ENCODE results near the gene TMEM229B.

The TMEM229B gene

DNA sequence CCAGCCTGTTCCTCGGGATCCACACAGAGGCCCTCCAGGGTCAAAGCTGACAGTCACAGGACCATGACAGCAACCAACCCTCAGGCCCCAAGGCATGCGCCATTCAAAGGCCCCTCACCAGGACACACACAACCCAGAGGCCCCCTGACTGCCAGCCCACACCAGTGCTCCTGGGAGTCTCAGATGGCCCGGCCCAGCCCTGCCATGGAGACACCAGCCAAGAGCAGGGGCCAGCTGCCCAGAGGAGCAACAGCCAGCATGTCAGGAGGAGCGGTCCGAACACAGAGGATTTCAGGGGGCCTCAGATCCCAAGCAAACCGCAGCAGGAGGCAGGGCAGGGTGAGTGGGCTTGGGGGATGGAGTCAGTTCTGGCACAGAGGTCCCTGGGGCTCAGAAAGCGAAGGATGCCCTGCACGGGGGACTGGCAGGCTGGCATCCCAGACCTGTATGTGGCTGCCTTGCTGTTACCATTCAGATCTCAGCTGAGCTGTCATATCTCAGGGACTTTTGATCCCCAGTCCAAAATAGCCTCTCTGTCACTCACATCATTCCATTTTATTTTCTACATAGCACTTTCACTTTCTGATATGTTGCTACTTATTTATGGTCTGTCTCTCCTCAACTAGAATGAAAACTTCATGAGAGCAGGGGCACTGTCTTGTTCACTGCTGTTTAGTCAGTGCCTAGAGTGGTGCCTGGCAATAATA lies 4.8 kb downstream of the TMEM229B start:
- Mint-ChIP-seq H3K4me3 (no peak overlapping the region), H3K27ac (no peak overlapping the region), H3K9me3 (no peaks in the 10 kb centered on the region), H3K36me3 (peaks cover 7% of the 10 kb centered on the region), H3K4me1 (peaks cover 38% of the 10 kb centered on the region), H3K27me3 (no peaks in the 10 kb centered on the region)
- ATAC-seq = no peak

DNA sequence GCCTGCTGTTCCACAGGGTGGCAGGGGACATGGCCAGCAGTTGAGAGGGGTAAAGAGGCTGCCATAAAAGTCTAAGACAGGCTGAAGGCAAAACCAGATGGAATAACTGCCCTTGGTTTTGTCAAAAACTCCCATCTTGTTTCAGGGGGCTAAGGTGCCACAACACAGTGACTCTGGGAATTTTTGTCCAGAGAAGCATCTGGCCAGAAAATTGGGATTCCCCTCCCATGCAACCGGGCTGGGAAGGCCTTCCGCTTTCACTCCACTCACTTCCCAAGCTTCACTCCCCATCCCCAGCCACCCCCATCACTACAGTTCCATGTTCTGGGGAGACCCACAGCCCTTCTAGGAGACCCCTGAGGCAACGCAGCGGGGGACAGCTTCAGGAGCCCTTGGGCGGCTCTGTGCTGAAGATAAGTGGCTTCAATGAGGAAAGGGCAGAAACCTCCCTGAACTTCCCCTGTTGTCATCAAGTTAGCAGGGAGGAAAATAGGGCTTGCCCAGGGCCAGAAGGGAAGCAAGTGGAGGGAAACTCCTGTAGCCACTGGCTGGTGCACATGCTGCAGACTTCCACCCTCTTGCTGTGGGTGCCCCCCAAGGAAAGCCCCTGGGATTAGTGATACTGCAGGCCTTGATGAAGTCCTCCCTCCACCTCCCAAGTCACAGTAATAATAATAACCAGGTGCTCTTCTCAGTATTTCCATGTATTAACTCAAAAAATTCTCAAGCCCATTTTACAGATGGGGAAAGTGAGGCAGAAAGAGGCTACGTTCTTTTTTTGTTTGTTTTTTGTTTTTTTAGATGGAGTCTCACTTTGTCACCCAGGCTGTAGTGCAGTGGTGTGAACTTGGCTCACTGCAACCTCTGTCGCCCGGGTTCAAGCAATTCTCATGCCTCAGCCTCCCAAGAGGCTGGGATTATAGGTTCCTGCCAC lies 6.0 kb downstream of the TMEM229B start:
- H3K9me3 Mint-ChIP-seq = no peaks in the 10 kb centered on the region
- no peak overlapping the region for H3K27ac Mint-ChIP-seq
- H3K4me3 Mint-ChIP-seq = no peak overlapping the region
- no peaks in the 10 kb centered on the region for H3K27me3 Mint-ChIP-seq
- no peak for ATAC-seq
- peaks cover 15% of the 10 kb centered on the region for H3K36me3 Mint-ChIP-seq
- peaks cover 26% of the 10 kb centered on the region for H3K4me1 Mint-ChIP-seq

DNA sequence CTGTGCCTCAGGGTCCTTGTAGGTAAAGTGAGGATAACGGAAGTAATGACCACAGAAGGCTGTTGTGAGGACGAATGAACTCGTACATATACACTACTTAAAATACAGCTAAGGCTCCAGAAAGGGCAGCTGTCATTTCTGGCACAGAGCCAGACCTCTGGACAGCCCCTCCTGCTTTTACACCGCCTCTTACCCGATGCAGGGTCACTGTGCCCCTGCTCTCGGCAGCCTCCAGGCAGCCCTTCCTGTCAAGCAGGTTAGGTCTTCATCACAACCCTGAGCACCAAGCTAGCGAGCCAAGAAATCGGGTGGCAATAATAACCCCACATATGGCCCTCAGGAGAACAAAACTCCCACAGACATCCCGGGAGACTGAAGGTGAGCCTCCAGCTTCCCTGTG lies 8.5 kb downstream of the TMEM229B start:
- Mint-ChIP-seq H3K9me3 (no peaks in the 10 kb centered on the region), H3K36me3 (peaks cover 20% of the 10 kb centered on the region), H3K27me3 (no peaks in the 10 kb centered on the region), H3K4me3 (no peak overlapping the region), H3K4me1 (peaks cover 8% of the 10 kb centered on the region), H3K27ac (no peak overlapping the region)
- ATAC-seq = no peak

DNA sequence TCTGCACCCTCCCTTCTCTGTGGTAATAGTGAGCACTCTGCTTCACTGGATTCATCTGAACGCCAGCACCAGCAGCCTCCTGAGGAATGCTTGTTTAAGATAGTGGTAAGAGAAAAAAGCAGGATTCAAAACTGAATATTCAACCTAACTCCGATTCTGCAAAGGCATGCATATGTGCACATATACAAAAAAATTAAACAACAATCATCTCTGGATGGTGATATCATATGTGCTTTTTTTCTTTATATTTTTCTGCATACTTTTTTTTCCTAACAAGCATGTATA lies 9.8 kb downstream of the TMEM229B start:
- Mint-ChIP-seq H3K9me3 (no peaks in the 10 kb centered on the region), H3K27ac (no peak overlapping the region), H3K4me1 (peaks cover 8% of the 10 kb centered on the region), H3K36me3 (peaks cover 20% of the 10 kb centered on the region), H3K4me3 (no peak overlapping the region), H3K27me3 (no peaks in the 10 kb centered on the region)
- ATAC-seq = no peak

DNA sequence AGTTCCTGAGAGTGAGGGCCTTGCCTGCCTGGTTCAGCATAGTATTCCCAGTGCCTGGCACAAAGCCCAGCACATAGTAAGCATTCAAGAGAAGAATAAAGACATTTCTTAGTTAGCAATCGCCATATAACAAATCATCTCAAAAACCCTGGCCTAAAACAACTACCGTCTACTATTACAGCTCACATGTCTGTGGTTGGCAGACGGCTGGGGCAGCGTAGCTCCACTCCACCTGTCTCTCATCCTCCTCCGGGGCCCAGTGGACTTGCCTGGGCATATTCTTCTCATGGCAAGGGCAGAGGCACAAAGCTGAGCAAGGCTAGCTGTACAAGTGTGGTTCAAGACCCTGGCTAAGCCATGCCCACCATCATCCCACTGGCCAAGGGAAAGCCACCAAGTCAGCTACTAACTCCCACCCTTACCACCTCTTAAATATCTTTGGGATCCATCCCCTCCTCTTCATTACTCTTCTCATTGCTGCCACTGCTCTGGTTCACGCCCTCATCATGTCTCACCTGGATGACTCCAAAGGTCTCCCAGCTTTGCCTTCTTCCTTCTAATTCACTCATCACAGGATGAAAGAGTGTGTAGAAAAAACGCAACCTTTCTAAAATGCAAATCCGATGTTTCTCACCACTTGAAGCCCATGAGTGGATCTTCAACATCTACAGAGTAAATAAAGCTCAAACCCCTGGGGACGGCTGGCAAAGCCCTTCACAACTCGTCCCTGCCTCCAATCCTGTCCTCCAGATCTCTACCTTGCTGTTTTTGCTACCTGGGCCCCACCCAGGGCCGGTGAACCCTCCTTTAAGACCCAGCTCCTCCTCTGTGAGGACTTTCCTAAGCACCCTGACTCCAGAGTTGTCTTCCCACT lies 10.4 kb downstream of the TMEM229B start:
- peaks cover 8% of the 10 kb centered on the region for H3K4me1 Mint-ChIP-seq
- ATAC-seq = no peak
- no peaks in the 10 kb centered on the region for H3K27me3 Mint-ChIP-seq
- H3K36me3 Mint-ChIP-seq = peaks cover 20% of the 10 kb centered on the region
- H3K9me3 Mint-ChIP-seq = no peaks in the 10 kb centered on the region
- H3K27ac Mint-ChIP-seq = no peak overlapping the region
- H3K4me3 Mint-ChIP-seq = no peak overlapping the region

DNA sequence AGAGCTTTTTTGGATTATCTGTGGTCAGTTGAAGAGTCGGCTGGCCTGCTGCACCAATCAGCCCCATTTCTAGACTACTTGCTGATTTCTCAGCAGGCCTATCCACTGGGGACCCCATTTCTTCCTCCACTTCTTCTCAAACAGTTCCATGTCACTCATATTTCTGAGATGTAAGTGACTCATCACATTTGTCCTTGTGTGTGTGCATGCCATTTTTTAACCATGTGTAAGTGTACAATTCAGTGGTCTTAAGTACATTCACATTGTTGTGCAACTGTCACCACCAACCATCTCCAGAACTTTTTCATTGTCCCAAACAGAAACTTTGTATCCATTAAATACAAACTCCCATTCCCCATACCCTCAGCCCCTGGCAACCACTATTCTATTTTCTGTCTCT lies 14.2 kb downstream of the TMEM229B start:
- no peaks in the 10 kb centered on the region for H3K27me3 Mint-ChIP-seq
- peaks cover 20% of the 10 kb centered on the region for H3K36me3 Mint-ChIP-seq
- no peak for ATAC-seq
- no peak overlapping the region for H3K4me3 Mint-ChIP-seq
- H3K4me1 Mint-ChIP-seq = no peaks in the 10 kb centered on the region
- no peaks in the 10 kb centered on the region for H3K9me3 Mint-ChIP-seq
- no peak overlapping the region for H3K27ac Mint-ChIP-seq

DNA sequence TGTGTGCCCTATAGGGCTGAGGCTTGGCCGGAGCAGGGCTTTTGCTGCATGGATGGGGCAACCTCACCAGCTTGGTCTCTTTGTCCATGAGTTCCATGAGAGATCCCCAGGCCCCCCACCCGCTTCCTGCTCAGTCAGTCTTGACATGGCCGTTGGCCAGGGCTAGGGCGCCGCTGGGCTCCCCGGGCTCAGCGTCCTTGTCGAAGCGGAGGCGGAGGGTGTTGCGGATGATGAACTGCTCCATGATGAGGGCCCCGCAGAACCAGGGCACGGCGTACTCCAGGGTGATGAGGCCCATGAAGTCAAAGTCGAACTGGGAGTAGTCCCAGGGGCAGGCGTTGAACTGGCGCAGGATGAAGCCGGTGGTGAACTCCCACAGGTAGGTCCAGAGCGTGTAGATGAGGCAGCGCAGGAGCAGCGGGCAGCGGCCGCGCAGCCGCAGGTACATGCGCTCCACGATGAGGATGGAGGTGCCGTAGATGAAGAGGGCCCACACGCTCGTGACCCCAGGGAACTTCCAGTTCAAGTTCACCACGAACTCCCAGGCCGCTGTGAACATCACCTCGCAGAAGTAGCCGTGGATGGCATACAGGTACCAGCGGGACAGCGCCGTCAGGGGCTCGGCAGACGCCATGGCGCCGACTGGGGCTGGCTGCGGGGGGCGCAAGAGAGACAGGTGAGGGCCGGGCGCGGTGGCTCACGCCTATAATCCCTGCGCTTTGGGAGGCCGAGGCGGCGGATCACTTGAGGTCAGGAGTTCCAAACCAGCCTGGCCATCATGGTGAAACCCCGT lies 15.0 kb downstream of the TMEM229B start:
- Mint-ChIP-seq H3K36me3 (peaks cover 17% of the 10 kb centered on the region), H3K27ac (no peak overlapping the region), H3K27me3 (no peaks in the 10 kb centered on the region), H3K4me3 (no peak overlapping the region), H3K4me1 (no peaks in the 10 kb centered on the region), H3K9me3 (no peaks in the 10 kb centered on the region)
- ATAC-seq = peak; percentile 34

DNA sequence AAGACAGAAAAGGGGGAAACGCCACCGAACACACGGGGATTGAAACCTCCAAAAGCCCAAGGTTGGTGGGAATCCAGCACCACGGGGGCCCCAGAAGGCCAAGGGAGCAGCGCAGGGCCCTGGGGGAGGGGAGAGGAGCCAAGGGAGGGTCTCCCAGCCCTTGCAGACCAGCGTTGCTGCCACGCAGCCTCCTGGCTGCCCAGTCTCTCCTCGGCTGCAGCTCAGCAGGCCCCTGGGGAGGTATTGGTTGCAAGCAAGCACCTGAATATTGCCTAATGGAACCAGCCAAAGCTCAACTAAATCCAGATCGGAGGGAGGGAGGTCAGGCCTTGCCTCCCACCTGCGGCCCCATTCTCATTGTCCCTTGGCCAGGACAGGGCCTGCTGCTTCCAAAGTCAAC lies 15.8 kb downstream of the TMEM229B start:
- Mint-ChIP-seq H3K36me3 (peaks cover 12% of the 10 kb centered on the region), H3K4me3 (no peak overlapping the region), H3K27me3 (no peaks in the 10 kb centered on the region), H3K27ac (no peak overlapping the region), H3K4me1 (peaks cover under 1% of the 10 kb centered on the region), H3K9me3 (no peaks in the 10 kb centered on the region)
- ATAC-seq = no peak

DNA sequence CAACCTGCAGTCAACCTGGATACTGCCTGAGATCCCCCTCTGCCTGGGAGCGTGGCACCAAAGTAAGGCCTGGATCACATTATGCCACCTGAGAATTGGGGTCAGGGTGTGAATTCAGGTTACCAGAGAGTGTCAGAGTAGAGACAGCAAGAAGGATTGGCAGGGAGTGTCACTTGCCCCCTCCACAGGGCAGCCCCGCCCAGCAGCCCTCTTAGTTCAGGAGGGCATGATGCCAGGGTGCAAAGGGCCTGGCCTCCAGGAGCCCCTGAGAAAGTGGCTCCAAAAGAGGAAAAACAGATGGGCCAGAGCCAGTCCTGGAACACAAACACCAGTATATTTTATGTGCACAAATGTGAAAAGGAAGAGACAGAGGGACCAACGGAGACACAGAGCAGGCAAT lies 18.6 kb downstream of the TMEM229B start:
- ATAC-seq = no peak
- Mint-ChIP-seq H3K4me1 (peaks cover 6% of the 10 kb centered on the region), H3K9me3 (no peaks in the 10 kb centered on the region), H3K4me3 (no peak overlapping the region), H3K27me3 (no peaks in the 10 kb centered on the region), H3K27ac (no peak overlapping the region), H3K36me3 (no peaks in the 10 kb centered on the region)

DNA sequence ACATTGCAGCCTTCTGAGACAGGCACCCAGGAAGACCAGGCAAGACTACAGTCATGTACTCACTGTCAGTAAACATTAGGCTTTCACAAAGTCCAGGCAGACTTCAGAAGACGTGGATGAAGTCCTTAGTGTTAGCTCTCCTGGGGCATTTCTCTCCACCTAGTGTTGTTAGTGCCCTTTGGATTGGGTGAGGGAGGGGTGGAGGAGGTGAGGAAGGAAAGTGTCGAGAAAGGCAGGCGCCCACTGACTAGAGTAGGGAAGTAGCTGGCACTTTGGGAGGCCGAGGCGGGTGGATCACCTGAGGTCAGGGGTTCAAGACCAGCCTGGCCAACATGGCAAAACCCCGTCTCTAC lies 20.2 kb downstream of the TMEM229B start:
- Mint-ChIP-seq H3K4me3 (no peak overlapping the region), H3K36me3 (no peaks in the 10 kb centered on the region), H3K4me1 (peaks cover 6% of the 10 kb centered on the region), H3K9me3 (no peaks in the 10 kb centered on the region), H3K27me3 (no peaks in the 10 kb centered on the region), H3K27ac (no peak overlapping the region)
- ATAC-seq = no peak

DNA sequence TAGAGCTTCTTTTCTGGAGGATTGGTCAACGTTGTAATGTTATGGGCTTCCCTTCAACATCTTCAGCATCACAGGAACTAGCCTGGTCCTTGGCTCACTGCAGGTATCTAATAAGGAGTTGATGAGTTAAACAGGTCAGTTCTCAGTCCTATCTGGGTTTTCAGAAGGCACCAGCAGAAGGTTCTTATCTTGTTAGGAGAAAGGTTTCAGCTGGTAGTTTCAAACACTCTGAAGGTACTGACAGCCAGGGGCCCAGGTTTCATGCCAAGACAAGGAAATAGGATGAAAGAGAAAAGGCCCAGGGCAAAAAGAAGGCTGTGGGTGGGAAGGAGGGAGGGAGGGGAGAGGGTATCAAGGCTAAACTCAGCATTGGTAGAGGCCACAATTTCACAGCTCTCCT lies 21.4 kb downstream of the TMEM229B start:
- Mint-ChIP-seq H3K27ac (no peak overlapping the region), H3K4me1 (peaks cover 6% of the 10 kb centered on the region), H3K36me3 (no peaks in the 10 kb centered on the region), H3K4me3 (no peak overlapping the region), H3K27me3 (no peaks in the 10 kb centered on the region), H3K9me3 (no peaks in the 10 kb centered on the region)
- no peak for ATAC-seq

DNA sequence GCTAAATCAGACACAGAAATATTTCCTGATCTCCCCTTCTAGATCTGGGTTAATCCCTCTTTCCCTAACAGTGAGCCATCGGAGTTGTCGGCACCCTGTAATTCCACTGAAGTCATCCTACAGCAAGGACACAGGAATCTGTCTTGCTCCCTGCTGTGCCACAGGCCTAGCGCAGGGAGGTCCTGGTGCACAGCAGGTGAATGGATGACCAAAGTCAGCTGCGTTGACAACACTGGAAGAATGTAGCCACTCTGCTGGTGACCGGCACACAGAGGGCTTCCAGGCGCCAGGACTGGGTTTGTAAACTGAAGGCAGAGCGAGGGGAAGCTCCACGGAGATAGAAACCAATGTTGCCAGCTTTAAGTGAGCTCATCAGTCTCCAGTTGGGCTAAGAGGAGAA lies 23.6 kb downstream of the TMEM229B start:
- no peaks in the 10 kb centered on the region for H3K9me3 Mint-ChIP-seq
- H3K36me3 Mint-ChIP-seq = no peaks in the 10 kb centered on the region
- no peak overlapping the region for H3K27ac Mint-ChIP-seq
- ATAC-seq = no peak
- no peak overlapping the region for H3K4me3 Mint-ChIP-seq
- H3K27me3 Mint-ChIP-seq = no peaks in the 10 kb centered on the region
- peaks cover 6% of the 10 kb centered on the region for H3K4me1 Mint-ChIP-seq

DNA sequence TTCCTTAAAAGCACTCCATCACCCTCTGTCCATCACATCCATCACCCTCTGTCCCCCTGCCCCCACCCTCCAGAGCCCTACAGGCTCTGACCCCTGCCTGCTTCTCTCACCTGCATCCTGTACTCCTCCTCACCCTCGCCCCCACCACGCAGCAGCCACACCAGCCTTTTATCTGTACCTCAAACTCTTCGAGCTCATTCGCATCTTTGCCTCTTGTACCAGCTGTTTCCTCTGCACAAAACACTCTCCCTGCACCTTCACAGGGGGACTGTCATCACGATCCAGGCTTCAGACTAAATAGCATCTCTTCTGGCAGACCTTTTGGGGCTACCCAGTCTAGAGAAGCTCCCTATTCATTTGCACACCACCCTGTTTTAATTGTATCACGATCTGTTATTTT lies 24.1 kb downstream of the TMEM229B start:
- no peak overlapping the region for H3K27ac Mint-ChIP-seq
- H3K27me3 Mint-ChIP-seq = no peaks in the 10 kb centered on the region
- H3K4me1 Mint-ChIP-seq = peaks cover 6% of the 10 kb centered on the region
- ATAC-seq = no peak
- H3K9me3 Mint-ChIP-seq = no peaks in the 10 kb centered on the region
- no peak overlapping the region for H3K4me3 Mint-ChIP-seq
- no peaks in the 10 kb centered on the region for H3K36me3 Mint-ChIP-seq

DNA sequence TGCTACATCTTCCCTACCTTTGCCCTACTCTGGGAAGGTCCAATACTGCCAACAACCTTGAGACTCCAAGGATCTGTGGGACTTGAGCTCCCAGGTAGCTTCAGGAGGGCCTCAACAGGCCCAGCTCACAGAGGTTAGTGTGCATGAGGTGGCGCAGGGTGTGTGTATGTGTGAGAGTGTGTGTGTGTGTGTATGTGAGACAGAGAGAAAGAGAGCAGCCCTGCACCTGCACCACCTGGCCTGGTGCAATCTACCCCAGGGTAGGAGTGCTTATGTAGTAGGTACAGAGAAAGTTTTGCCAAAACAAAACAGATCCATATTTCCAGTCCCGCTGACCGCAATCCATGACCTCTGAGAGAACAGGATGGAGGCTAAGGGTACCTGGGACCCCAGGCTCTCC lies 24.6 kb downstream of the TMEM229B start:
- H3K27ac Mint-ChIP-seq = no peak overlapping the region
- H3K36me3 Mint-ChIP-seq = no peaks in the 10 kb centered on the region
- no peaks in the 10 kb centered on the region for H3K9me3 Mint-ChIP-seq
- ATAC-seq = no peak
- no peaks in the 10 kb centered on the region for H3K27me3 Mint-ChIP-seq
- H3K4me3 Mint-ChIP-seq = no peak overlapping the region
- peaks cover 6% of the 10 kb centered on the region for H3K4me1 Mint-ChIP-seq

DNA sequence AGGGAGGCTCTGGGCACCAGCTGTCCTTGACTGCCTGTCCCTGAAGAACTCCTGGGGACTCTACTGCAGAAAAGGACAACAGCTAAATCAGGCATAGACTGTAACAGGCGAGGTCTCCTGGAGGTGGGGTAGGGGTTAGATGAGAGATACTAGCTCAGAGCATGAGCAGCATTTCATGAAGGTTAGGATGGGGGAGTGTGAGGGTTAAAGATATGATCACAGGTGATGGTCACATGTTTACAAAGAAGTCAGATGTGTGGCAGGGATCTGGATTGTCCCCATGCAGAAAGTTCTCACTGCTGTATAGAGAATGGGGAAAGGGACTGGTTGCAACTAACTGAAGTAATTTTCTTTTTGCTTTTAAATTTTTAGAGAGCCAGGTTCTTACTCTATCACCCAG lies 26.5 kb downstream of the TMEM229B start:
- H3K9me3 Mint-ChIP-seq = no peaks in the 10 kb centered on the region
- no peaks in the 10 kb centered on the region for H3K36me3 Mint-ChIP-seq
- ATAC-seq = no peak
- H3K4me1 Mint-ChIP-seq = no peaks in the 10 kb centered on the region
- peaks cover 9% of the 10 kb centered on the region for H3K27me3 Mint-ChIP-seq
- no peak overlapping the region for H3K27ac Mint-ChIP-seq
- no peak overlapping the region for H3K4me3 Mint-ChIP-seq
